GM13977 (cell line): ENCODE results near the gene AUTS2.
"Not testable (repeated sequence)": the region's sequence is repeated elsewhere in the genome, so short reads cannot be mapped to it uniquely, and the experiment has no call there.

ENCODE experiments used
- DNase-seq: peaks from one replicate; pipeline ENCODE4 v3.0.0; 2012; ENCODE audit warnings: low spot score
- in situ Hi-C: fragments of 300-500 bp; cut with MboI; formaldehyde crosslinking; loops from one replicate; pipeline ENCODE4 v1.12.0; 2022; ENCODE audit warnings: low sequenced_read_pairs, low pct_unique_long_range_greater_than_20kb, mixed read lengths, inconsistent platforms; ENCODE audit not compliant: unreplicated experiment
- TF ChIP-seq, protein P1 (sequence below): IDR thresholded peaks from 2 replicates; pipeline ENCODE4 v1.5.1; 2012; ENCODE audit warnings: mild to moderate bottlenecking, control low read depth; ENCODE audit not compliant: insufficient read depth; ENCODE audit errors: extremely low read depth, missing control alignments

AUTS2 gene

DNA sequence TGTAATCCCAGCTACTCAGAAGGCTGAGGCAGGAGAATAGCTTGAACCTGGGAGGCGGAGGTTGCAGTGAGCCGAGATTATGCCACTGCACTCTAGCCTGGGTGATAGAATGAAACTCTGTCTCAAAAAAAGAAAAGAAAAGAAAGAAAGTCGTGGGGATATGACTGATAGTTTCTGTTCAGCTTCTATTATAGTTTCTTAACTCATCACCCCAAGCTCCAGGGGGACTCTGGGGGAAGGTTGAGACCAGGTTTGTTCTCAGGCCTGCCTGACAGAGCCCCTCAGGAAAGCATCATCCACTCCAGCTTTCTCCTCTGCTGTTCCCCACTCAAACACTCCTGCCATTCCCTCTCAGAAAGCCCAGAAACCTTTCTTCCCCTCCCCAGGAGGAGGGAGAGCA is 991.3 kb downstream of the AUTS2 start:
- DNase-seq = peak; percentile 42
- in situ Hi-C loops = no loop called here
- TF ChIP-seq, protein P1, sequence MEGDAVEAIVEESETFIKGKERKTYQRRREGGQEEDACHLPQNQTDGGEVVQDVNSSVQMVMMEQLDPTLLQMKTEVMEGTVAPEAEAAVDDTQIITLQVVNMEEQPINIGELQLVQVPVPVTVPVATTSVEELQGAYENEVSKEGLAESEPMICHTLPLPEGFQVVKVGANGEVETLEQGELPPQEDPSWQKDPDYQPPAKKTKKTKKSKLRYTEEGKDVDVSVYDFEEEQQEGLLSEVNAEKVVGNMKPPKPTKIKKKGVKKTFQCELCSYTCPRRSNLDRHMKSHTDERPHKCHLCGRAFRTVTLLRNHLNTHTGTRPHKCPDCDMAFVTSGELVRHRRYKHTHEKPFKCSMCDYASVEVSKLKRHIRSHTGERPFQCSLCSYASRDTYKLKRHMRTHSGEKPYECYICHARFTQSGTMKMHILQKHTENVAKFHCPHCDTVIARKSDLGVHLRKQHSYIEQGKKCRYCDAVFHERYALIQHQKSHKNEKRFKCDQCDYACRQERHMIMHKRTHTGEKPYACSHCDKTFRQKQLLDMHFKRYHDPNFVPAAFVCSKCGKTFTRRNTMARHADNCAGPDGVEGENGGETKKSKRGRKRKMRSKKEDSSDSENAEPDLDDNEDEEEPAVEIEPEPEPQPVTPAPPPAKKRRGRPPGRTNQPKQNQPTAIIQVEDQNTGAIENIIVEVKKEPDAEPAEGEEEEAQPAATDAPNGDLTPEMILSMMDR = no peak

DNA sequence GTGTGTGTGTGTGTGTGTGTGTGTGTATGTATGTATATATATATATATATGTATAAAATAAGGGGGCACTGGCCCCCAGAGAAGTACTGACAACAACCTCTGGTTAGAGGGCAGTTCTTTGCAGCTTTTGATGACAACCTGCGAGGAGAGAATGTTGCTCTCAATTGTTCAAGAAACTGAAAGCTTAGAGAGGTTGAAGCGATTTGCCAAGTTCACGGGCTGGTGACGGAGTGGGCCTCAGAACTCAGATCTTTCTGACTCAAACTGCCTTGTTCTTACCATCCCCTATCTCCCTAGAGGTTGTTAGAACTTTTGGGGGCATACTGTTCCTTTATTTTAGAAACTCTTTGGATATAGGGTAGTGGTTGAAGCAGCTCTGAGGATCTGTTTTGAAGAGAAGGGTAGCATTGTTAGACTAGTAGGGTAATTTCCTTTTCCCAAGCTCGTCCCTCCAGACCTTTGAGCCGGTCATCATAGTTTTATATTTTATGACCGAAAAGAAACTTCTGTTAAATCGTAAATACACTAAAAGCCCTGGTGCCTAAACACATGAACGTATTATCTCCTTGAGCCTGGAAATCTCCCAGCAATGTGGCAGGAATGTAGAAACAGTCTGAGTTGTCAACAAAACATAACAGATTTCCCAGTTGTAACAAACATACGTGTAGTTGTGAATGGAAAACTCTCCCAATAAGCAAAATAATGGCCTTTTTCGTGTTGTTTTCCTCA is 992.0 kb downstream of the AUTS2 start:
- in situ Hi-C loops = no loop called here
- DNase-seq = no peak
- TF ChIP-seq, protein P1 = no peak

DNA sequence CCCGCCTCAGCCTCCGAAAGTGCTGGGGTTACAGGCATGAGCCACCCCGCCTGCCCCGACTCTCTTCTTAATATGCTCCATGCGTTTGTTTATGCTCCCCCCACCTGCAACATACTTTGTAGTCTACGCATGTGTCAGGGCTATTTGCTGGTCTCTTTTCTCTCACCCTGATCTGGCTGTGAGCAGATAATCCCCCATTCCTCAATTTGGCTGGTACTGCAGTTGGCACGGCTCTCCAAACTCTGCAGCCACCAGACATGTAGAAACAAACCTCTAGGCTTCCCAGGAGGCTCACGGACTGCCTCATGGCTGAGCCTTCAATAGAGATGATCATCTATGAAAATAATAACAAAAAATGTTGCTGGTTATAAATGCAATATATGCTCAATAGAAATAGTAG is 993.4 kb downstream of the AUTS2 start:
- in situ Hi-C loops = no loop called here
- TF ChIP-seq, protein P1 = no peak
- DNase-seq = no peak

DNA sequence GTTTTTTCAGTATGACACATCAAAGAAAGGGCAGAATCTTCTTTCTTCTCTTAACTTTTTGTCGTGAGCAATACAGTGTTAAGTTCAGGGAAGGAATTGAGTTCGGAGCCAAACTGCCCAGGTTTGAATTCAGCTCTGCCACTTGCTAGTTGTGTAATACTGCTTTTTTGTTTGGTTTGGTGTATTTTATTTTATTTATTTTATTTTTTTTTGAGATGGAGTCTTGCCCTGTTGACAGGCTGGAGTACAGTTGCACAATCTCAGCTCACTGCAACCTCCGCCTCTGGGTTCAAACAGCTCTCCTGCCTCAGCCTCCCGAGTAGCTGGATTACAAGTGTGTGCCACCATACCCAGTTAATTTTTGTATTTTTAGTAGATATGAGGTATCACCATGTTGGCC is 993.9 kb downstream of the AUTS2 start:
- no peak for DNase-seq
- in situ Hi-C loops = no loop called here
- TF ChIP-seq, protein P1 = no peak

DNA sequence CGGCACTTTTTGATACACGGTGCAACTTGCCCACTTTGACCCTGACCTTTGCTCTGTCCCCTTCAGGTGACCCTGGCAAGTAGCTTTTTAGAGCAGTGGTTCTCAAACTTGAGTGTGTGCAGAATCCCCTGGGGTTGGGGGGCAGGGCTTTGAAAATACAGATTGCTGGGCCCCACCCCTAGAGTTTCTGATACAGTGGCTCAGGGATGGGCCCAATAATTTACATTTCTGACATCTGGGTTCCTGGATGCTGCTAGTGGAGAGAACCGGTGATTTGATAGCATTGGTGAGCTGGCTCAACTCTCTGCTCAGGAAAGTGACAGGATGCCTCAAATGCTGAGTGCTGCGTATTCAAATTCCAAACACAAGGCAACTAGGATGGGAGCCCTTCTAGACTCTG is 995.9 kb downstream of the AUTS2 start:
- in situ Hi-C loops = no loop called here
- no peak for DNase-seq
- TF ChIP-seq, protein P1 = no peak

DNA sequence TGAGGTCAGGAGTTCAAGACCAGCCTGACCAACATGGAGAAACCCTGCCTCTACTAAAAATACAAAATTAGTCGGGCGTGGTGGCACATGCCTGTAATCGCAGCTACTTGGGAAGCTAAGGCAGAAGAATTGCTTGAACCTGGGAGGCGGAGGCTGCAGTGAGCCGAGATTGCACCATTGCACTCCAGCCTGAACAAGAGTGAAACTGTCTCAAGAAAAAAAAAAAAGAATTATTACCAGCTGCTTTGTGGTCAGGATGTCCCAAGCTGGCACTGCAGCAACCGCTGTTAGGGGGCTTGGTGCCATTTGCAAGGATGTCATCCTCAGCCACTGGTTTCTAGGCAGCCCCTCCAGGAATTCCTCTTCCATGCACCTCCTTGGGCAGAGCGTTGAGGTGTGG is 996.6 kb downstream of the AUTS2 start:
- in situ Hi-C loops, DNase-seq: not testable (repeated sequence)

DNA sequence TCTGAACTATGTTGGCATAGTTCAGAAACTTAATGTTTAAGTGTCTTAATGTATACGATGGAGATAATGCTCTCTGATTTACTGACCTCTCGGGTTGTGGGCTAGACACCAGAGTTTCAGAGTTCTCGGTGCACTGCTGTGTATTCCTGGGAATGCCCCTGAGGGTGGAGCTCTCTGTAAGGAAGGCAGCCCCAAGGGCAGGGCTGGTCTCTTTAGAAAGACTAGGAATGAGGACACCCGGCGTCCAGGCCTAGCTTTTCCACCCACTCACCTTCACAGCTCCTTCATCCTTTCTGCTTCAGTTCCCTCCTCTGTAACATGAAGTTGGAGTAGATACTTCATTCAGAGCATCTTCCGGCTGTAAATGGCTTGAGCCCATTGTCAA is 997.1 kb downstream of the AUTS2 start:
- in situ Hi-C loops = no loop called here
- DNase-seq = no peak
- TF ChIP-seq, protein P1 = no peak
